ENCODE results near the gene TNRC18.
A peak's percentile ranks its signal among the peaks of the same experiment; 100 is the strongest.
"Not testable (repeated sequence)": the region's sequence is repeated elsewhere in the genome, so short reads cannot be mapped to it uniquely, and the experiment has no call there.

The TNRC18 gene

DNA sequence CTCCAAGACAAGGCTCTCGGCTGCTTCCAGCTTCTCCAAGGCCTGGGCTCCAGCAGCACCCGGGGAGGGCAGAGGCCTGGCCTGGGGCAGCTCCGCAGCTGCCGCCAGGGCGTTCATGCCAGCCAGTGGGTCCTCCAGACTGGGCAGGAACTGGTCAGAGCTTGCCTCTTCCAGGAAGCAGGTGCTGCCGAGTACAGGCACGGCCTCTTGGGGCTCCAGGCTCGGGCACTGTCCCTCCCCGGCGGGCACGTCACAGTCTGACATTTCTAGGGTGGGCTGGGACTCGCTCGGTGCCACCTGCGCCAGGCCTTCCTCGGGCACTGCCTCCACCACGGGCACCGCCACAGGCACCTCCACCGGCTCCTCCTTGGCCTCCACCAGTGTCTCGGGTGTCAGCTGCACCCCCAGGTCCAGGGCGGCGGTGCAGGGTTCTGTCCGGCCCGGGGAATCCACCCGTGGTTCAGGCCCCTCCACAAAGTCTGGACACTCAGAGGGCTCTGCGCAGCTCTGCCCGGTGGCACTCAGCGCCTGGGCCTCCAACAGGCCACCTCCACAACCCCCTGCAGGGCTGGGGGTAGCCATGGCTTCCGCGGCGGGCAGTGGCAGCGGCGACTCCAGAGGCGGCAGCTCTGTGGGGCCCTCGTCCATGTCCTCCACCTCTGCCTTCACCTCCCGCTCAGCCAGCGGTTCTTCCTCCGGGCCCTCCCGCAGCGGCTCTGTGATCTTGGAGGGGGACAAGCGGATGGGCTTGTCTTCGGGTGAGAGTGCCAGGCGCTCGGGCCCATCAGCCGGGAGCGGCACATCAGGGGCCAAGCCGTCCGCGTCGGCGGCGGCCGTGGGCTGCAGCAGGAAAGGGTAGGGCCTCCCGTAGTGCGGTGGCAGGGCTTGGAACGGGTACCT lies 52.9 kb downstream of the TNRC18 start:
- no peak for DNase-seq

- no peak for DNase-seq
These were observed 56.0 kb downstream of the TNRC18 start for GRCh38 chr7:5367661-5368060.

GRCh38 chr7:5365976-5366625 lies 57.5 kb downstream of the TNRC18 start:
- peak; percentile 77 for DNase-seq

DNA sequence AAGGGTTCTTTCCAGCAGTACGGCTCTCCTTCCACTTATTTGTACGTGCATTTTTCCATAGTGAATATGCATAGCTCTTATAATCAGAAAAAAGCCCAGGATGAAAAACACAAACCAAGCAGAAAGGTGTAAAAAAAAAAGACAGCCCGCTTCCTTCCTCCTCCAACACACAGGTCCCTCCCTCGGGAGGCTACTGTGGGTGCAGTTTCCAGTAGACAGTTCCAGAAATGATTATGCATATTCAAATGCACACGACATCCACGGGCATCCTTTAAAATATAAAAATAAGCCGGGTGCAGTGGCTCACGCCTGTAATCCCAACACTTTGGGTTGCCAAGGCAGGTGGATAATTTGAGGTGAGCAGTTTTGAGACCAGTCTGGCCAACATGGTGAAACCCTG lies 59.9 kb downstream of the TNRC18 start:
- DNase-seq, result no peak

DNA sequence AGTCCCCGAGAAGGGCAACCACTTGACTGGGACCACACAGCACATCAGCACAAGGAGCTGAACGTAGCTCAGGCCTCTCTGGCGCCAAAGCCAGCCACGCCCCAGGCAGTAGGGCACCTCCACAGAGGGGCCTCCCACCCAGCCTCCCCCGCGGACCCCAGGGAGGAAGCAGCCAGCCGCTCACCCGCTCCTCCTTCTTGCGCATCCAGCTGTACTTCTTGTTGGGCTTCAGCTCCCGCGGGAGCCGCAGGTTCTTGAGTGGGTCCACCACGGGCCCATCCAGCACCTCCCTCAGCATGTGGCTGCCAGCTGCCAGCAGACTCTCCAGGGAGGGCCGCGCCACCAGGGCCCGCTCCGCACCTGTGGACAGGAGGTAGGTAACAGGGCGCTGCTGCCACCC lies 61.2 kb downstream of the TNRC18 start:
- DNase-seq, result no peak

GRCh38 chr7:5361446-5362127 lies 62.0 kb downstream of the TNRC18 start:
- no peak for DNase-seq

GRCh38 chr7:5360971-5361370 lies 62.7 kb downstream of the TNRC18 start:
- DNase-seq, result no peak

DNA sequence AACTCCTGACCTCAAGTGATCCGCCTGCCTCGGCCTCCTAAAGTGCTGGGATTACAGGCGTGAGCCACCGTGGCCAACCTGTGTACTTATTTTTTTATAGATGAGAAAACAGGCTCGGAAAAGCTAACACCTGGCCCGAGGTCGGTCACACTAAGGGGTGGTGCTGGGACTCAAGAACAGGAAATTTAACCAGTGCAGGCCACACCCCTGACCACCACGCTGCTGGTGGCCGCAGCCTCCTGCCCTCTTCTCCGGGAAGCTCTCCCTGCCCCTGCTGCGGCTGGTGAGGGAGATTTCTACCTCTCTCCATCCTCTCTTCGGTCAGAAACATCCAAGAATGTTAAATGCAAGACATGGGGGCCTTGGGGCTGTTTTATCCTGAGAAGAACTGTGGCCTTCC lies 63.2 kb downstream of the TNRC18 start:
- DNase-seq, result no peak

DNA sequence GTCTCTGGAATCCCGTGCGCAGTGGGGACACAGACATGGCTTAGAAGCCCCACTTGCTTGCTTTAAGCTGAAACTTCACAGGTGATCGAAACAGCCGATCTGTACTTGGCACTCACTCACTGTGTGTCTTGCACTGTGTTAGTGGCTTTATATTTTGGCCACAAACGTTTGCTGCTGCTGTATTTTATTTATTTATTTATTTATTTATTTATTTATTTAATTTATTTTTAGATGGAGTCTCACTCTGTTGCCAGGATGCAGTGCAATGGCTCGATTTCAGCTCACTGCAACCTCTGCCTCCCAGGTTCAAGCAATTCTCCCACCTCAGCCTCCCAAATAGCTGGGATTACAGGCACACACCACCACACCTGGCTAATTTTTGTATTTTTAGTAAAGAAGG lies 63.6 kb downstream of the TNRC18 start:
- not testable (repeated sequence) for DNase-seq

- no peak for DNase-seq
These were observed 64.3 kb downstream of the TNRC18 start for GRCh38 chr7:5359344-5359743.

GRCh38 chr7:5357951-5358350 lies 65.7 kb downstream of the TNRC18 start:
- DNase-seq, result no peak

- no peak for DNase-seq
These were observed 66.9 kb downstream of the TNRC18 start for GRCh38 chr7:5356751-5357119.

DNA sequence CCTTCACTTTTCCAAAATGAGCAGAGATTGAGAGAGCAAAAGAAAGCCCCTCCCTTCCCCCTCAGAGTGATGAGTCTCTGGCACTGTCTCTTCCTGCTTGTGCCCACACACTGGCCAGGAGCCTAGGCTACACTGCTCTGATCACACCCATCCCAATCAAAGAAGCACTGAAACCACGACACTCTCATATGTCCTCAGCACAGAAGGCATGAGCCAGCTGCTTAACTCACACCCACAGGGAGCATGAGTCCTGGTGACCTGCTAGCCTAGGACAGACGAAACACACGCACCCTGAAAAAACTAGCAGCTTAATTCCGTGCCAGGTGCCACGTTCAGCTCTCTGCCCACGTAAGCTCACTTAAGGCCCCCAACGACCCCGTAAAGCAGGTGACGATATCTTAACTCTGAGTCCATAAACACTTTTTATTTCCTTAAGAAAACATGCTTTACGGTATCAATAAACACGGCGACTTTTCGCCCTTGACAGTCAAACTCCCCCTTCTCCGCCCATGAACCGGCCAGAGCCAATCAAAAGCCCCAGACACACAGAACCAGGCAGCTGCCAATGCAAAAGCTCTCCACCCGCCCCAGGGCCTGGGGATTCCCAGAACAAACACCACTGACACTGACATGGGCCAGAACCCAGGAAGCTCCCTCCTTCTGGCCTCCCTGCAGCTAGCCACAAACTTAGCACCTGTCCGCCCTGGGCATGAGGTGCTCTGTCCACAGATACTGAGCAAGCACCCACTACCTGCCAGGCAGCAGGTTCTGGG lies 69.0 kb downstream of the TNRC18 start:
- DNase-seq, result no peak

DNA sequence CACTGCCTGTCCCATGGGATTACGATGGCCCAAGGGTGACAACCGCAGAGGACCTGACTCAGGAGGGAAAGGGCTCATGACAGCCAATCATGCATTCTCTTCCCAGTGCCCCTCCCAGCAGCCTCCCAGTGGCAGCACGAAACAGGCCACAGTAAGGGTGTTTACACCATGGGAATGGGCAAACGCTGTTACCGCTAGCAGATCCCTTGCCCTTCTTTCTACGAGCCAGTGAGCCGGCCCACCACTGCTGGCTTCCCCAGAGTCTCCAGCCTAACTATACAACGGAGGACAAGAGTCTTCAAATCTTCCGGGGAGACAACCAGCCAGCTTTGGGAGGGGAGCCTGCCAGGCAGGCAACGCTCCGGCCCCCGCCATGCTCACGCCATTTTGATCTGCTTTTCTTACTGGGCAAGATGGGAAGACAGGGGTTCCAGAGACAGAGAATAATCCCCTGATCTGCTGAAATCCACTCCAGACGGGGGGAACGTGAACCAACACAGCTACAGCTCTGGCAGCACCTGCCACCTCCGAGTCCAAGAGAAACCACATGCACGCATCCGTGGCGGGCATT lies 71.1 kb downstream of the TNRC18 start:
- no peak for DNase-seq

DNA sequence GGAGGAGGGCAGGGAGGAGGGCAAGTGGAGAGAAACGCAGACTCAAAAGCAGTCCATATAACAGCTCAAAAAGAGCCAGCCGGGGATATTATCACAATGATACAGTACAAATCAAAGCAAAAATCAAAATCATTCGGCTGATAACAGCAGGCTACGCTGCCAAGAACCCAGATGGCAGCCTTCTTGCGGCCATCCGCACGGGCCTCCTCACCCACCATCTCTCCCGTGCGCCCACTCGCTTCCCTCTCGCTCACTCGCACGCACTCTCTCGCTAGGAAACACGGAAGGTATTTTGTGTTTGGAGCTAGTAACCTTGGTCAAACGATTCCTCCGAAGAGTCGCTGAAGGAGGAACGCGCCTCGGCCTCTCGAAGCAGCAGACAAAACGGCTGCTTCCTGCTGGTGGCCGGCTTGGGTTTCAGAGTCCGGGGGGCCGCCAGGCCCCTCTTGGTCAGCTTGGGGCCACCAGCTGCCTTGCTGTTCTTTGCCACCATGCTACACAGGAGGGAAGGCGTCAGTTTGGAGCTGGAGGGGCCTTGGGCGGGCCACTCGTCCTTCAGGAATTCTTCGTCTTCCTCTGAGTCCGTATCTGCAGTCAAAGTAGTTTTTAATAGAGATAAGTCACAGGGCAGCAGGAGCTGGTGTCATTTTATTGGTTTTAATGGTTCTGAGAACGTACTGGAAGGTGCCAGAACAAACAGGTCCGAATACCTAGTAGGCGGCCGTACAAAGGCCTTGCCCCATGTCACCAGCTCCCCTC lies 71.9 kb downstream of the TNRC18 start:
- DNase-seq, result no peak

GRCh38 chr7:5350600-5351385 lies 72.8 kb downstream of the TNRC18 start:
- no peak for DNase-seq

DNA sequence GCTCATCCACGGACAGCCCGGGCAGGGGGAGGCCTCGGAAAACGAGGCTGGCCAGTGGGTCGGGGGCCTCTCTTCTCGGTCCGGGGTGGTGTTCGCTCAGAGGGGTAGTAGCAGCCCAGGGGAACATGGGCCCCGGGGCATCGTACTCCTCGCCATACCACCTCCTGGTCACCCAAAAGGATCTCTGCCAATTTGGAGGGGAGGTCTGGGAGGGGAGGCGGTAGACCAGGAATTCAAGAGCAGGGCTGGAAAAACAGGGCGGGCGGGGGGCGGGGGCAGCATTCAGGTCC lies 73.5 kb downstream of the TNRC18 start:
- no peak for DNase-seq

GRCh38 chr7:5349437-5350173 lies 74.0 kb downstream of the TNRC18 start:
- DNase-seq, result no peak

DNA sequence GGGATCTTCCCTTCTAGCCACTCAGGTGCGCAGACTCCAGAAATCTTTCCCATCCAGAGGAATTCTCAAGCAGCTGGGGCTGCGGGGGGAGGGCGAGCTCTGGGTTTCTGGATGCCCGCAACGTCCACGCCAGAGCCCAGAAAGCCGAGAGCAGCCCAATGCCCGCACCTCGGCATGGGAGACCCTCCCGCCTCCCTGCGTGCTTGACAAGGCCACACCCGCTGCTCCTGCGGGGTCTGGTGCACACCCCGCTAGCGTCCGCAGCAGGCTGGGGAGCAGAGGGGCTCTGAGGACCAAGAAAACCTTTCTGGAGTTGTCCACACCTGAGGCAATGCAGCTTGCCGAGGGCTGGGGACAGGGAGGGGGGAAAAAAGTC lies 74.6 kb downstream of the TNRC18 start:
- DNase-seq, result no peak

- DNase-seq, result no peak
These were observed 75.3 kb downstream of the TNRC18 start for GRCh38 chr7:5348134-5349004.

Data from right forelimb (tissue), 1 donor.